ENCODE data around the gene CARD9.

Gene CARD9

GRCh38 chr9:136401173-136401922 lies 27.9 kb upstream of the CARD9 start:
- DNase-seq (ENCODE audit: low read depth in 1 of 2, low spot score in 1 of 2) = no peak

- DNase-seq (ENCODE audit: low read depth in 1 of 2, low spot score in 1 of 2) = peak; percentile 73 to 78
Observed at GRCh38 chr9:136400038-136400834, 26.8 kb upstream of the CARD9 start, which contains the start of gene SNAPC4. Gene SNAPC4, minus strand, starts transcription at chr9:136400170. Its CDS starts 1,742 bp downstream, at chr9:136398428.

DNA sequence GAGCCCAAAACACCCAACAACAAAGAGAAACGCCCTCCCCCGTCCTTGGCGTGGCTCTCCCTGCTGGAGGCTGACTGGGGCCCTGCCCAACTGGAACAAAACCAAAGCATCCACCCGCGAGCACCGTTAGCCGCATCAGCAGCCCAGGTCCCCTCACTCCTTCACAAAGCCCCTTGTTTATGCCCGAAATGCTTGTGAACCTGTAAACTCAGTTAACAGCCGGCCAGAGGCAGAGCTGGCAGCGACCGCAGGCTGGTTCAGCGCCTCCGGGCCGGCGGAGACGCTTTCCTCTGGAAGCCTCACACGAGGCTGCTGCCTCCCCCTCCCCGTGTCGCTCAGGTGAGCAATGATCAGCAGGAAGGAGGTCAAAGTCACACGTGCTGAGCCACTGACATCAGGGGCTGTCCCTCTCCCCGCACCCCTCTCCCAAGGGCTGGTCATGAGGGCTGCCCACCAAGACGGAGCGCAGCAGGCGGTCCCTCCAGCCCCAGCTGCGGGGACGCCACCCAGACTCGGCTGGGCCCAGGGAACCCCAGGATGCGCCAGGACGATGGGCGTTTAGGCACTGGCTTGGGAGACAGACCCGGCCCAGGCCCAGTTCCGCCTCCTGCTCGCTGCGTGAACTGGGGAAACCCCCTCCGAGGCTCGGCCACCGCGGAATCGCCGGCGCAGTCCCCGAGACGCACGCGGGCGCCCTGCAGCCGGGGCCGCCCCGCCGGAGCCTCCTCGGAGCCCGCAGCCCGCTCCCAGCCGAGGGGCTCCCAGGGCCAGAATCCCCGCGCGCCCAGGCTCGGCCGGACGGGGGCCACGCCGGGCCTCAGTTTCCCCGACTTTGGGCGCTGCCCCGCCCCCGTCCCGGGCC lies 25.9 kb upstream of the CARD9 start:
- no peak for DNase-seq (ENCODE audit: low read depth in 1 of 2, low spot score in 1 of 2)

DNA sequence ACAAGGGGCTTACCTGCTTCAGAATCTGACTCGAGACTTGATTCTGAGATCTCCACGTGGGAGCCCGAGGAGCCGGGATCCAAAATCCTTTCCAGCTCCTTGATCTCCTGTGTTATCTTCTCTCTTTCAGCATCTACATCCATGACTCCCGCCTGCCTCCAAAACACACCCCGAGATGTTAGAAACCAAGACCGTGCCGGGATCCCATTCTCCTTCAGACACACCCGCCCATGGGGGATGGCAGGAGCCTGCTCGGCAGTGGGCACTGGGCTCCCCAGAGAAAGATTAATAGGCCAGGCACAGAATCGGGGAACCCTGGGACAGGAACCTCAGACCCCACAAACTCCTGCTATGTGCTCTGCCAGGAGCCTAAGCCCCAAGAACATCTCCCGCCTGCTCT lies 24.8 kb upstream of the CARD9 start:
- no peak for DNase-seq (ENCODE audit: low read depth in 1 of 2, low spot score in 1 of 2)

GRCh38 chr9:136397643-136398042 lies 24.2 kb upstream of the CARD9 start:
- no peak for DNase-seq (ENCODE audit: low read depth in 1 of 2, low spot score in 1 of 2)

GRCh38 chr9:136396219-136396515 lies 22.7 kb upstream of the CARD9 start:
- no peak for DNase-seq (ENCODE audit: low read depth in 1 of 2, low spot score in 1 of 2)

DNA sequence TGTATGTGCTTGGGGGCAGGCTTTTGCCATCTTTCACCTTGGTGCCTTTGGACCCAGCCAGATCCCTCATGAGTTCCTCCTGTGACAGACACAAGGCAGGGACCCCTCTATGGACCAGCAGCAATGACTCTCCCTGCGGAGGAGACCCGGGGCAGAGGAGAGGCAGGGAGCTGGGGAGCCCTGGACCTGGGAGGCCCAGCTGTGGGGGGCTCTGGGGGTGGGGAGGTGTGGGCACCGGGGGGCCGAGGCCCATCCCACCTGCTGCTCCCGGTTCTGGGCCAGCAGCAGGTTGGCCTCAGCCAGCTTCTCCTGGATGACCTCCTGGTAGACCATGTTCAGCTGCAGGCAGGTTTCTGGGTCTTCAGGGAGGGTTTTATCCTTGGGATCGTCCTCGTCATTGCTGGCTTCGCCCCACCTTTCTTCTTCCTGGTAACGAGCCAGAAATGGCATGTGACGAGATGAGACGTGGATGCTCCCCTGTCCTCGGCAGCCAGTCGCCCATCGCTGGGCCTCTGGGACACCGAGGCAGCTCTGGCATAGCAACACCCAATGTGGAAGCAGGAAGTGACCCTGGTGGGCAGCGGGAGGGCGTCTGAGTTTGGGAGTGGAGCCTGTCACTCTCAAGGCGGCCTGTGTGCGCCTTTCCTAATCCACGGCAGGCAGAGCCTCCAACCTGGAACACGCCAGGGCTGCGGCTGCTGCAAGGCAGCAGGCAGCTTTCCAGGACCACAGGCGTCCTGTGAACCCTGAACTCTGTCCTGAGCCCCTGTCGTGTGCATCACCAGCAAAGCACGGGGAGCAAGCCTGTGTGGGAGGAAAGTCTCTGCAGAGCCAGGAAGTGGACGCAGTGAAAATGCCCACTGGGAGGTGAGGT lies 22.1 kb upstream of the CARD9 start:
- DNase-seq (ENCODE audit: low read depth in 1 of 2, low spot score in 1 of 2) = no peak

DNA sequence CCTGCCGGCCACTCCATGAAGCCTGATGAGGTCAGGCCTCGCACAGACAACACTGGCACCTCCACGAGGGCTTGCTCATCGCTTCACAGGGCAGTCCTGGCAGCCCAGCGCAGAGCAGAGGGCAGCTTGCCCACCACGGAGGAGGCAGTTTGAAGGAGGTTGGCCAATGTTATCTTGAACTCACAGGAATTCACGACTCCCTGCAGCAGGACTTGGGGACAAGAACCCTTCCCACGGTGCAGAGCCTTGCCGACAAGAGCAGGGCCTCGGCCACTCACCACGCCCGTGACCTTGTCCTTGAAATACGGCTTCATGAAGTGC lies 21.5 kb upstream of the CARD9 start:
- DNase-seq (ENCODE audit: low read depth in 1 of 2, low spot score in 1 of 2) = no peak

GRCh38 chr9:136394312-136395019 lies 21.0 kb upstream of the CARD9 start:
- no peak for DNase-seq (ENCODE audit: low read depth in 1 of 2, low spot score in 1 of 2)

DNA sequence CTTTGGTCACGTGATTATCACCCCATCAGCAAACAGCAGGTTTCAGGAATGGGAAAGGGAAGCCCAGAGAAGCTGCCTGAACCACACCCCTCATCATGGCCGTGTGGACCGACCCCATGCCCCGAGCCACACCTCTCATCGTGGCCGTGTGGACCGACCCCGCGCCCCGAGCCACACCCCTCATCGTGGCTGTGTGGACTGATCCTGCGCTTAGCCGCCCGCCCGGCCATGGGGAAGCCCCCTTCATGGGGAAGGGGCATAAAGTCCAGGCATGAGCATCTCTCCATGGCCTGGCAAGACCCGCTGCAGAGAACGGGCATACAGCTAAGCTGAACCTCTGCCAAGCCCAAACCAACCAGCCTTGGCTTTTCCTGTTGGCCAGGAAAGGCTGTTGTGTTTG lies 20.1 kb upstream of the CARD9 start:
- DNase-seq (ENCODE audit: low read depth in 1 of 2, low spot score in 1 of 2) = no peak

DNA sequence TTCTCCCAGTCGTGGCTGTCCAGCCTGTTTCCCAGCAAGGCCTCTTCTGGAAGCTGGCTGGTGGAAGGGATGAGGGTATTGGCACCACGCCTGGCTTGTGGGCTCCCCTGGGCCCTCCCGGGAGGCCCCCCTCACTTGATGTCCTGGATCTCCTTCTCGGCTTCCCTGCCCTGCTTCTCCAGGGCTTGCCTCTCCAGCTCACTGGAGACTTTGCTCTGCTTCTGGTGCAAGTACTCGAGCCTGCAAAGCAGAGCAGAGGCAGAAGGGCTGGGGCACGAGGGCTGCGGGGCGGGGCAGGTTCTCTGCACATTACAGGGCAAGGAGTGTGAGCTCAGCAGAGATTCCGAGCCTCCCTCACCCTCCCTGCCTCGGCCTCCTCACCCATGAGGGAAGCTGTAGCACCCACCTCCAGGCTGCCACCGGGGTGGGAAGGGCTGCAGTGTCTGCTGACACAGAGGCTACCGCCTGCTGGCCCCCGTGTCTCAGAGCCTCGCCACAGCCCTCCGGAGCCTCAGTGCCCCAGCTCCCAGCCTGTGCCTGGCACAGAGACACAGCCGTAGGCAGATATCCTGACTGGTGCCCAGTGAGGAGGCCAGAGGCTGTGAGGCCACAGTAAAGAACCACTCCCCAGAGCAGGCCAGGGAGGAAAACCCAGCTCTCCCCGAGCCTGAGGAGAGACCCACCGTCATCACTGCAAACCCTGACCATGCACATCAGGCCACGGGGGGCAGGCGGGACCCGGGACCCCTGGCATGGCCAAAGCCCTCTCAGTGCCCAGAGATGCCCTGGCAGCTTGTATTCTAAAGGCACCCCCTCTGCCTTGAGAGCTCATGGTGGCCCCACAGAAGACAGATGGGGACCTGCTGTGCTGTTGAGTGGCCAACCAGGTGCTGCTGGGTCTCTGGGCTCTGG lies 19.3 kb upstream of the CARD9 start:
- DNase-seq (ENCODE audit: low read depth in 1 of 2, low spot score in 1 of 2) = no peak

- no peak for DNase-seq (ENCODE audit: low read depth in 1 of 2, low spot score in 1 of 2)
Observed at GRCh38 chr9:136391737-136392537, 18.5 kb upstream of the CARD9 start.

DNA sequence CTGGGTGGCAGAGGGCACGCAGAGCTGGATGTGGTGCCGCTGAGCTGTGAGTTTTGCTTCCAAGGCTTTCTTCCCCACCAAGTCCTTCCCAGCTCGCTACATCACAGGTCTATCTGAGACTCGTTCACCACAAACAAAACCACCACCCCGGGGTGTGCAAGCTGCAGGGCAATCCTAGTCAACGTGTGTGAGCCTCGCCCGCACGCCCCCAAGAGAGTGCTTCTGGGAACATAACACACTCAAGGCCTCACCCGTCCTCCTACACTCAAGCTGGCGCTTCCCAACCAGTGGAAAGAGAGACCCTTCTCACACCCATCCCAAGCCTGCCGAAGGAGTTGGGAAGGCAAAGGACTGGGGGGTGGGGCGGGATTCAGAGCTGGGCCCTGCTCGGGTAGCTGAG lies 15.9 kb upstream of the CARD9 start:
- DNase-seq (ENCODE audit: low read depth in 1 of 2, low spot score in 1 of 2) = no peak

DNA sequence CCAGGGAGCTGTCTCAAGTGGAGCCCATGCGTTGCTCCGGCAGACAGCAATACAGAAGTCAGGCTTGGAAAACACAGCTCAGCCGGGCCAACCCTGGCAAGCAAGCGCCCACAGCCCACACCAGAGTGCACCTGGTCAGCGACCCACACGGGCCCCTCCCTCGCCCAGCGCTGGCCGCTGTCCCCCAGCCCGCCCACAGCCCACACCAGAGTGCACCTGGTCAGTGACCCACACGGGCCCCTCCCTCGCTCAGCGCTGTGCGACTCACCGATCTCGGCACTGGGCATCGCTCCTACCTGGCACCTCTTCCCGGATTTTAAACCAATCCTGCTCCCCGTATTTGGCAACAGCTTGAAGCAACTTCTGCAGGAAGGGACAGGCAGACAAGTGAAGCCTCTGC lies 13.7 kb upstream of the CARD9 start:
- DNase-seq (ENCODE audit: low read depth in 1 of 2, low spot score in 1 of 2) = no peak

DNA sequence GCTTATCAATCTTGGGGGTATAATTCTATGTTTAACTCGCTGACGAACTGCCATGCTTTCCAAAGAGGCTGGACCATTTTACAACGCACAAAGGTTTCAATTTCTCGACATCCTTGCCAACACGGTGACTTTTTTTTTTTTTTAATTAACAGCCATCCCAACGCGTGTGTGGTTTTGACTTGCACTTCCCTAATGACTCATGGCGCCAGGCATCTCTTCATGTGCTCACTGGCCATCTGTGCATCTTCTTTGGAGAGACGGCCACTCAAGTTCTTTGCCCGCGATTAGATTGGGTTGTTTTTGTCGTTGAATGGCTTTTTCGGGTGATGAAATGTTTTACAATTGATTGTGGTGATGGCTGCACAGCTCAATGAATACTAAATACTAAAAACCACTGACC lies 12.5 kb upstream of the CARD9 start:
- DNase-seq (ENCODE audit: low read depth in 1 of 2, low spot score in 1 of 2) = no peak

GRCh38 chr9:136385015-136385414 lies 11.5 kb upstream of the CARD9 start:
- no peak for DNase-seq (ENCODE audit: low read depth in 1 of 2, low spot score in 1 of 2)

DNA sequence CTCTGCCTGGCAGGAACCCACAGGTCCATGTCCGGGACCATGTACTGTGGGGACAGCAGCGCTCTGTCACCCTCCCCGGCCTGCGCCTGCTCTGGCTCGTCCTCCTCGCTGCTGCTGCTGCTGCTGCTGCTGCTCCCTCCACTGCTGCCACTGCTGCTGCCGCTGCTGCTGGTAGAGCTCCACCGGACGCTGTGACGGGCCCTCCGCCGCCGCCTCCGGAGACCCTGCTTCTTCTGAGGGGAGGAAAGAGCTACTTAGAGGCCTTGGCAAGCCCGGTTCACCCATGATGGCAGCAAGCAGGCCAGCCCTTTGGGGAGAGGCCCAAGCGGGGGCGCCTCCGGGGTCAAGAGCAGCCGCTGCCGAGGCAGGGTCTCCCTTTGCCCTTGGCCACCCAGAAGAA lies 10.0 kb upstream of the CARD9 start:
- DNase-seq (ENCODE audit: low read depth in 1 of 2, low spot score in 1 of 2) = no peak

GRCh38 chr9:136381966-136382513 lies 8.6 kb upstream of the CARD9 start:
- DNase-seq (ENCODE audit: low read depth in 1 of 2, low spot score in 1 of 2) = no peak
